SK-N-SH (cell line): Measurements from ENCODE around the gene PTPRC. TPM values are rescaled to one million over a fixed set of nuclear protein-coding genes. Genes with fewer than 3 reads are reported as not detected.

ENCODE experiments used
- CTCF ChIA-PET: fragments of 300-600, 350-600 bp; formaldehyde crosslinking; extraction: SDS; loops from one replicate; lab custom pipeline; 2021; lab: Yijun Ruan, JAX
- POLR2A ChIA-PET: fragments of 350-600 bp; sonication (Branson Sonifier 250); formaldehyde crosslinking; extraction: SDS; loops from one replicate; lab custom pipeline; 2020; ENCODE audit warnings: antibody characterized with exemption, inconsistent platforms; lab: Yijun Ruan, JAX
- DNase-seq: peaks from one replicate; pipeline ENCODE4 v3.0.0; 2012
- H2AFZ ChIP-seq: fragments of 200-600 bp; sonication (generic); 2 replicates; pipeline ENCODE4 v1.8.1; 2016; ENCODE audit warnings: antibody characterized with exemption, mild to moderate bottlenecking, low read depth
- H3F3A ChIP-seq: fragments of 200-600 bp; sonication (generic); replicated peaks from 2 replicates; pipeline ENCODE3; 2016; ENCODE audit warnings: antibody characterized with exemption, mild to moderate bottlenecking; ENCODE audit not compliant: insufficient read depth
- H3K27ac ChIP-seq, 2 experiments: fragments of 200-500 bp in 1 of 2; fragments of 200-600 bp in 1 of 2; sonication (Bioruptor generic) in 1 of 2; sonication (generic), shearing (Covaris generic) in 1 of 2; 2 replicates each; pipeline versions ENCODE4 v1.5.1 to v1.6.1; 2014 to 2016; ENCODE audit warnings: low read depth in 2 of 2, inconsistent platforms in 1 of 2, low read length in 1 of 2, mild to moderate bottlenecking in 1 of 2, mixed read lengths in 1 of 2
- H3K27me3 ChIP-seq: fragments of 200-600 bp; sonication (generic), shearing (Covaris generic); 2 replicates; pipeline ENCODE4 v1.6.1; 2016; ENCODE audit warnings: mixed run types; ENCODE audit not compliant: insufficient read depth
- H3K36me3 ChIP-seq, 2 experiments: fragments of 200-500 bp in 1 of 2; fragments of 200-600 bp in 1 of 2; sonication (Bioruptor generic) in 1 of 2; sonication (generic) in 1 of 2; replicated peaks in 1 of 2; 2 replicates each; pipeline versions ENCODE3 to v1.5.1; 2014 to 2016; ENCODE audit warnings: low read length in 1 of 2, mild to moderate bottlenecking in 1 of 2; ENCODE audit not compliant: insufficient read depth in 2 of 2, control insufficient read depth in 1 of 2
- H3K4me1 ChIP-seq, 2 experiments: fragments of 200-500 bp in 1 of 2; fragments of 200-600 bp in 1 of 2; sonication (Bioruptor generic) in 1 of 2; sonication (generic), shearing (Covaris generic) in 1 of 2; 2 replicates each; pipeline versions ENCODE4 v1.5.1 to v1.6.1; 2014 to 2016; ENCODE audit warnings: low read depth in 1 of 2, low read length in 1 of 2, mixed run types in 1 of 2; ENCODE audit not compliant: insufficient read depth in 2 of 2, control insufficient read depth in 1 of 2
- H3K4me2 ChIP-seq: fragments of 200-600 bp; sonication (generic), shearing (Covaris generic); 2 replicates; pipeline ENCODE4 v1.6.1; 2017; ENCODE audit warnings: mixed run types
- H3K4me3 ChIP-seq, 2 experiments: fragments of 200-500 bp in 1 of 2; fragments of 200-600 bp in 1 of 2; sonication (Bioruptor generic) in 1 of 2; sonication (generic), shearing (Covaris generic) in 1 of 2; 2 replicates each; pipeline versions ENCODE4 v1.5.1 to v1.8.1; 2014 to 2016; ENCODE audit warnings: low read depth in 2 of 2, inconsistent platforms in 1 of 2, low read length in 1 of 2, mild to moderate bottlenecking in 1 of 2, mixed read lengths in 1 of 2, moderate library complexity in 1 of 2
- H3K79me2 ChIP-seq: fragments of 200-600 bp; sonication (generic); 2 replicates; pipeline ENCODE4 v1.8.1; 2017; ENCODE audit warnings: mild to moderate bottlenecking; ENCODE audit not compliant: insufficient read depth
- H3K9ac ChIP-seq: fragments of 200-600 bp; sonication (generic); 2 replicates; pipeline ENCODE4 v1.6.1; 2017; ENCODE audit warnings: mixed run types
- H3K9me2 ChIP-seq: fragments of 200-600 bp; sonication (generic); 2 replicates; pipeline ENCODE4 v1.6.1; 2017; ENCODE audit warnings: mixed run types
- H3K9me3 ChIP-seq: fragments of 200-600 bp; sonication (generic); 2 replicates; pipeline ENCODE4 v1.6.1; 2017; ENCODE audit warnings: mixed run types, mild to moderate bottlenecking, moderate library complexity
- H4K20me1 ChIP-seq: fragments of 200-600 bp; sonication (generic); 2 replicates; pipeline ENCODE4 v1.6.1; 2017; ENCODE audit warnings: mild to moderate bottlenecking, mixed run types; ENCODE audit not compliant: insufficient read depth
- CHD2 ChIP-seq: fragments of 150-350 bp; IDR thresholded peaks from 2 replicates; pipeline ENCODE4 v1.6.1; 2018; ENCODE audit warnings: low read length; ENCODE audit not compliant: partially characterized antibody
- FOSL2 ChIP-seq: IDR thresholded peaks from 2 replicates; pipeline ENCODE4 v1.4.0; 2012; ENCODE audit warnings: low read depth, mild to moderate bottlenecking, moderate library complexity, borderline replicate concordance
- FOXM1 ChIP-seq: IDR thresholded peaks from 2 replicates; pipeline ENCODE4 v1.4.0; 2012; ENCODE audit warnings: low read depth, mild to moderate bottlenecking
- GABPA ChIP-seq: IDR thresholded peaks from 2 replicates; pipeline ENCODE4 v1.4.0; 2012; ENCODE audit warnings: low read depth, mild to moderate bottlenecking
- MEF2A ChIP-seq: IDR thresholded peaks from 2 replicates; pipeline ENCODE4 v1.4.0; 2012; ENCODE audit warnings: low read depth, borderline replicate concordance
- NFIC ChIP-seq: IDR thresholded peaks from 2 replicates; pipeline ENCODE4 v1.4.0; 2012; ENCODE audit warnings: borderline replicate concordance
- POLR2AphosphoS5 ChIP-seq: IDR thresholded peaks from 2 replicates; pipeline ENCODE4 v1.6.1; 2012; ENCODE audit warnings: low read depth, low read length
- RAD21 ChIP-seq: IDR thresholded peaks from 2 replicates; pipeline ENCODE4 v1.6.1; 2012; ENCODE audit warnings: mild to moderate bottlenecking, low read length
- SIN3A ChIP-seq: IDR thresholded peaks from 2 replicates; pipeline ENCODE4 v1.6.1; 2012; ENCODE audit warnings: low read depth, mild to moderate bottlenecking, low read length, moderate library complexity, borderline replicate concordance
- SMC3 ChIP-seq: IDR thresholded peaks from 2 replicates; pipeline ENCODE4 v1.6.1; 2012; ENCODE audit warnings: low read depth, low read length, improper control_type of control experiment
- TAF1 ChIP-seq: IDR thresholded peaks from 2 replicates; pipeline ENCODE4 v1.6.1; 2012; ENCODE audit warnings: low read depth, mild to moderate bottlenecking, low read length, moderate library complexity, borderline replicate concordance
- YY1 ChIP-seq: IDR thresholded peaks from 2 replicates; pipeline ENCODE4 v1.4.0; 2012; ENCODE audit warnings: low read depth, mild to moderate bottlenecking
- WGBS: methylation state at CpG from one replicate; pipeline ENCODE4 v1.1.6; 2017; ENCODE audit warnings: low lambda C conversion rate; 5-methylcytosine and 5-hydroxymethylcytosine counted together
- polyA plus RNA-seq, 3 experiments: library from polyadenylated mRNA; depleted of rRNA; stranded (reverse); fragments of >200 nt; gene quantifications; 2 replicates each; pipeline ENCODE4 v1.2.3, GENCODE V29; 2012
- TF ChIP-seq, protein P1 (sequence below): IDR thresholded peaks from 2 replicates; pipeline ENCODE4 v1.4.0; 2012; ENCODE audit warnings: low read depth, borderline replicate concordance
- TF ChIP-seq, protein P2 (sequence below): IDR thresholded peaks from 2 replicates; pipeline ENCODE4; 2012
- TF ChIP-seq, protein P3 (sequence below): fragments of 150-350 bp; IDR thresholded peaks from 2 replicates; pipeline ENCODE4 v1.6.1; 2016; ENCODE audit warnings: mild to moderate bottlenecking, low read depth, low read length
- TF ChIP-seq, protein P4 (sequence below): IDR thresholded peaks from 2 replicates; pipeline ENCODE4 v1.6.1; 2012; ENCODE audit warnings: mild to moderate bottlenecking, low read depth, low read length, moderate library complexity
- TF ChIP-seq, protein P5 (sequence below): IDR thresholded peaks from 2 replicates; pipeline ENCODE4 v1.4.0; 2012; ENCODE audit warnings: low read depth

The PTPRC gene
- polyA plus RNA-seq, 1 of the 3 experiments (the other 2 are of a cell fraction): 0.03 TPM

DNA sequence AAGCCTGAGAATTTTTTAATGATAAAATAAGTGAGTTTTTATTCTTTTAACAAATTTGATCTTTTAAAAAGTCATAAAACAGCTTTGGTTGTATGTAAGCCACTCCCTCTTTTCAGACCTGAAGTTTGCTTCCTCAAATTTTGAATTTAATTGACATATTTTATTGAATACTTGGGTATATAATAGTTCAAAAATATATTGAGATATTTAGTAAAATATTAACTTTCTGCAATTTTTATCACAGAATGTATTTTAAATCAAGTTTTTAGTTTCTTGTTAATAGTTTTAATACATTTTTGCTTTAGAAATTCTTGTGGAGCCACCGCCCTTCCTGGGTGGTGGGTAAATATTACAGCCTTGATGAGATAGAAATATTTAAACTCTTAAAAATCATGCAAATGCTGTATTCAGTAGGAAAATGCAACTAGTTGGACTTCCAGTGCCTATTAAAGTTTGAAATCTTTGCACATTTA, 867 bp downstream of the PTPRC start:
- Histone ChIP-seq H3K9me3 (peaks cover 6% of the 10 kb centered on the region; the same call in 1 of the 2 replicates), H4K20me1 (no peaks in the 10 kb centered on the region), H3K27me3 (no peaks in the 10 kb centered on the region), H3K4me3 (no peak overlapping the region), H3K4me2 (no peak overlapping the region), H3K27ac (no peak overlapping the region), H3K36me3 (no peaks in the 10 kb centered on the region), H3K9ac (no peak overlapping the region), H3F3A (peaks cover 6% of the 10 kb centered on the region), H3K9me2 (no peaks in the 10 kb centered on the region), H3K4me1 (peaks cover 3 to 9% of the 10 kb centered on the region in 2 experiments; a peak in 2 of 4 replicates), H2AFZ (peak overlapping the region; percentile 61; the same call in 1 of the 2 replicates), H3K79me2 (no peaks in the 10 kb centered on the region)
- TF ChIP-seq MEF2A: no peak
- TF ChIP-seq, protein P1, sequence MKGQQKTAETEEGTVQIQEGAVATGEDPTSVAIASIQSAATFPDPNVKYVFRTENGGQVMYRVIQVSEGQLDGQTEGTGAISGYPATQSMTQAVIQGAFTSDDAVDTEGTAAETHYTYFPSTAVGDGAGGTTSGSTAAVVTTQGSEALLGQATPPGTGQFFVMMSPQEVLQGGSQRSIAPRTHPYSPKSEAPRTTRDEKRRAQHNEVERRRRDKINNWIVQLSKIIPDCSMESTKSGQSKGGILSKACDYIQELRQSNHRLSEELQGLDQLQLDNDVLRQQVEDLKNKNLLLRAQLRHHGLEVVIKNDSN: no peak
- no peak for TF ChIP-seq FOSL2
- TF ChIP-seq SMC3: no peak
- no peak for TF ChIP-seq FOXM1
- no peak for TF ChIP-seq SIN3A
- TF ChIP-seq, protein P2, sequence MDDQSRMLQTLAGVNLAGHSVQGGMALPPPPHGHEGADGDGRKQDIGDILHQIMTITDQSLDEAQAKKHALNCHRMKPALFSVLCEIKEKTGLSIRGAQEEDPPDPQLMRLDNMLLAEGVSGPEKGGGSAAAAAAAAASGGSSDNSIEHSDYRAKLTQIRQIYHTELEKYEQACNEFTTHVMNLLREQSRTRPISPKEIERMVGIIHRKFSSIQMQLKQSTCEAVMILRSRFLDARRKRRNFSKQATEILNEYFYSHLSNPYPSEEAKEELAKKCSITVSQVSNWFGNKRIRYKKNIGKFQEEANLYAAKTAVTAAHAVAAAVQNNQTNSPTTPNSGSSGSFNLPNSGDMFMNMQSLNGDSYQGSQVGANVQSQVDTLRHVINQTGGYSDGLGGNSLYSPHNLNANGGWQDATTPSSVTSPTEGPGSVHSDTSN: no peak
- TF ChIP-seq NFIC: no peak
- TF ChIP-seq, protein P3, sequence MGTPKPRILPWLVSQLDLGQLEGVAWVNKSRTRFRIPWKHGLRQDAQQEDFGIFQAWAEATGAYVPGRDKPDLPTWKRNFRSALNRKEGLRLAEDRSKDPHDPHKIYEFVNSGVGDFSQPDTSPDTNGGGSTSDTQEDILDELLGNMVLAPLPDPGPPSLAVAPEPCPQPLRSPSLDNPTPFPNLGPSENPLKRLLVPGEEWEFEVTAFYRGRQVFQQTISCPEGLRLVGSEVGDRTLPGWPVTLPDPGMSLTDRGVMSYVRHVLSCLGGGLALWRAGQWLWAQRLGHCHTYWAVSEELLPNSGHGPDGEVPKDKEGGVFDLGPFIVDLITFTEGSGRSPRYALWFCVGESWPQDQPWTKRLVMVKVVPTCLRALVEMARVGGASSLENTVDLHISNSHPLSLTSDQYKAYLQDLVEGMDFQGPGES: no peak
- TF ChIP-seq, protein P4, sequence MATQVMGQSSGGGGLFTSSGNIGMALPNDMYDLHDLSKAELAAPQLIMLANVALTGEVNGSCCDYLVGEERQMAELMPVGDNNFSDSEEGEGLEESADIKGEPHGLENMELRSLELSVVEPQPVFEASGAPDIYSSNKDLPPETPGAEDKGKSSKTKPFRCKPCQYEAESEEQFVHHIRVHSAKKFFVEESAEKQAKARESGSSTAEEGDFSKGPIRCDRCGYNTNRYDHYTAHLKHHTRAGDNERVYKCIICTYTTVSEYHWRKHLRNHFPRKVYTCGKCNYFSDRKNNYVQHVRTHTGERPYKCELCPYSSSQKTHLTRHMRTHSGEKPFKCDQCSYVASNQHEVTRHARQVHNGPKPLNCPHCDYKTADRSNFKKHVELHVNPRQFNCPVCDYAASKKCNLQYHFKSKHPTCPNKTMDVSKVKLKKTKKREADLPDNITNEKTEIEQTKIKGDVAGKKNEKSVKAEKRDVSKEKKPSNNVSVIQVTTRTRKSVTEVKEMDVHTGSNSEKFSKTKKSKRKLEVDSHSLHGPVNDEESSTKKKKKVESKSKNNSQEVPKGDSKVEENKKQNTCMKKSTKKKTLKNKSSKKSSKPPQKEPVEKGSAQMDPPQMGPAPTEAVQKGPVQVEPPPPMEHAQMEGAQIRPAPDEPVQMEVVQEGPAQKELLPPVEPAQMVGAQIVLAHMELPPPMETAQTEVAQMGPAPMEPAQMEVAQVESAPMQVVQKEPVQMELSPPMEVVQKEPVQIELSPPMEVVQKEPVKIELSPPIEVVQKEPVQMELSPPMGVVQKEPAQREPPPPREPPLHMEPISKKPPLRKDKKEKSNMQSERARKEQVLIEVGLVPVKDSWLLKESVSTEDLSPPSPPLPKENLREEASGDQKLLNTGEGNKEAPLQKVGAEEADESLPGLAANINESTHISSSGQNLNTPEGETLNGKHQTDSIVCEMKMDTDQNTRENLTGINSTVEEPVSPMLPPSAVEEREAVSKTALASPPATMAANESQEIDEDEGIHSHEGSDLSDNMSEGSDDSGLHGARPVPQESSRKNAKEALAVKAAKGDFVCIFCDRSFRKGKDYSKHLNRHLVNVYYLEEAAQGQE: no peak
- no peak for TF ChIP-seq GABPA
- no peak for TF ChIP-seq YY1
- no peak for TF ChIP-seq RAD21
- no peak for TF ChIP-seq POLR2AphosphoS5
- no peak for TF ChIP-seq CHD2
- TF ChIP-seq TAF1: no peak
- TF ChIP-seq, protein P5, sequence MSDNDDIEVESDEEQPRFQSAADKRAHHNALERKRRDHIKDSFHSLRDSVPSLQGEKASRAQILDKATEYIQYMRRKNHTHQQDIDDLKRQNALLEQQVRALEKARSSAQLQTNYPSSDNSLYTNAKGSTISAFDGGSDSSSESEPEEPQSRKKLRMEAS: no peak
- ChIA-PET POLR2A (no interaction called here), CTCF (no interaction called here)
- no peak for DNase-seq
- 98% methylated on average over 1 of the region's 1 CpG for WGBS
